K562 (cell line): ENCODE measurements around the gene CPNE8.

Experiments used
- CC2D1A ChIP-seq: fragments of 450-650 bp; IDR thresholded peaks from 2 replicates; pipeline ENCODE4 v1.6.1; 2017; ENCODE audit warnings: mild to moderate bottlenecking
- ETV6 ChIP-seq, 3 experiments: fragments of 150-350 bp in 1 of 3; sonication (generic) in 1 of 3; formaldehyde crosslinking in 1 of 3; IDR thresholded peaks; 2 replicates each; pipeline versions ENCODE4 v1.6.1 to v1.8.0; 2014 to 2022; ENCODE audit warnings: borderline replicate concordance in 2 of 3, low read depth in 2 of 3, antibody characterized with exemption in 1 of 3, low read length in 1 of 3, mild to moderate bottlenecking in 1 of 3, missing genetic modification reagents in 1 of 3
- EZH2 ChIP-seq: IDR thresholded peaks from 2 replicates; pipeline ENCODE4 v1.6.1; 2012; ENCODE audit warnings: low read depth, mild to moderate bottlenecking, inconsistent platforms, low read length, borderline replicate concordance
- HNRNPK ChIP-seq: fragments of 200-400 bp; formaldehyde crosslinking; IDR thresholded peaks from one replicate; pipeline ENCODE4 v1.6.1; 2018; ENCODE audit warnings: mild to moderate bottlenecking, low read depth, low read length; ENCODE audit not compliant: poor library complexity, severe bottlenecking
- POLR2A ChIP-seq: fragments of 450-650 bp; conservative IDR thresholded peaks from 2 replicates; pipeline ENCODE4 v1.6.1; 2016
- SRSF9 ChIP-seq: fragments of 200-400 bp; formaldehyde crosslinking; IDR thresholded peaks from 2 replicates; pipeline ENCODE4 v1.6.1; 2017; ENCODE audit warnings: low read depth, low read length, borderline replicate concordance
- YY1 ChIP-seq, 3 experiments: IDR thresholded peaks; 2 replicates each; pipeline ENCODE4 v1.6.1; 2011; ENCODE audit warnings: low read length in 2 of 3, mild to moderate bottlenecking in 2 of 3, moderate library complexity in 2 of 3, borderline replicate concordance in 1 of 3, control low read depth in 1 of 3, low read depth in 1 of 3; ENCODE audit not compliant: insufficient read depth in 3 of 3, insufficient replicate concordance in 2 of 3, control insufficient read depth in 1 of 3, insufficient read length in 1 of 3; ENCODE audit errors: extremely low read depth in 1 of 3
- ZNF324 ChIP-seq: fragments of 250-450 bp; sonication (Bioruptor Pico); IDR thresholded peaks from 2 replicates; pipeline ENCODE4 v1.4.0; 2020; ENCODE audit warnings: mild to moderate bottlenecking
- ZNF347 ChIP-seq: fragments of 450-650 bp; formaldehyde crosslinking; IDR thresholded peaks from 2 replicates; pipeline ENCODE4 v1.4.0; 2020; ENCODE audit warnings: low read depth, mild to moderate bottlenecking, moderate library complexity
- TF ChIP-seq, protein P1 (sequence below): sonication (generic); formaldehyde crosslinking; IDR thresholded peaks from 2 replicates; pipeline ENCODE4 v1.9.0; 2022; ENCODE audit warnings: mild to moderate bottlenecking, missing genetic modification reagents
- TF ChIP-seq, protein P2 (sequence below), 3 experiments: IDR thresholded peaks in 2 of 3; conservative IDR thresholded peaks in 1 of 3; 2 replicates each; pipeline ENCODE4 v1.5.1; 2011 to 2012; ENCODE audit warnings: low read length in 3 of 3, mild to moderate bottlenecking in 3 of 3, control low read depth in 2 of 3, improper control_type of control experiment in 1 of 3, inconsistent platforms in 1 of 3, low read depth in 1 of 3, mixed read lengths in 1 of 3, moderate library complexity in 1 of 3; ENCODE audit not compliant: insufficient read depth in 2 of 3

DNA sequence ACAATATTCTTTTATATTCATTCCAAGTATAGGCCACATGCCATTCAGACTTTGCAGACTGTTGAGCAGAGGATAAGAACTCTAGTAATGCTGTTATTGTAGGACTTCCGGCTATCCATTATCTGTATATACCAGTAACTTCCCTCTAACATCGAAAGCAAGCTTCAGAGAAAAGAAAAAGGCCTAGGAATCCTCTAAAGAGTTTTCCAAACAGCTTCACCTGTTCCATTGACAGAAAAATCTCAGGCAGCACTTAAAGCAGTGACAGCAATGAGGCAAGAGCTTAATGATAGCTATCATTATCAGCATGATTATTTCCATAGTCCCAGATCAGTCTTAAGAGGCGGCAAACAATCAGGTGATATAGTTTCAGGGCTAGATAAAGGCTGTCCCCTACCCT lies 1.8 kb downstream of the CPNE8 start:
- no peak for TF ChIP-seq ETV6 (IDR thresholded peaks at IDR 0.05; ENCODE audit: borderline replicate concordance in 1 of 2, low read depth in 2 of 2, low read length in 1 of 2)
- TF ChIP-seq ETV6 (CRISPR knock-in tag; IDR thresholded peaks at IDR 0.05; ENCODE audit: borderline replicate concordance): no peak
- TF ChIP-seq ZNF324 (CRISPR knock-in tag): no peak
- TF ChIP-seq, protein P1, sequence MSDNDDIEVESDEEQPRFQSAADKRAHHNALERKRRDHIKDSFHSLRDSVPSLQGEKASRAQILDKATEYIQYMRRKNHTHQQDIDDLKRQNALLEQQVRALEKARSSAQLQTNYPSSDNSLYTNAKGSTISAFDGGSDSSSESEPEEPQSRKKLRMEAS: no peak
- no peak for TF ChIP-seq EZH2
- TF ChIP-seq, protein P2, sequence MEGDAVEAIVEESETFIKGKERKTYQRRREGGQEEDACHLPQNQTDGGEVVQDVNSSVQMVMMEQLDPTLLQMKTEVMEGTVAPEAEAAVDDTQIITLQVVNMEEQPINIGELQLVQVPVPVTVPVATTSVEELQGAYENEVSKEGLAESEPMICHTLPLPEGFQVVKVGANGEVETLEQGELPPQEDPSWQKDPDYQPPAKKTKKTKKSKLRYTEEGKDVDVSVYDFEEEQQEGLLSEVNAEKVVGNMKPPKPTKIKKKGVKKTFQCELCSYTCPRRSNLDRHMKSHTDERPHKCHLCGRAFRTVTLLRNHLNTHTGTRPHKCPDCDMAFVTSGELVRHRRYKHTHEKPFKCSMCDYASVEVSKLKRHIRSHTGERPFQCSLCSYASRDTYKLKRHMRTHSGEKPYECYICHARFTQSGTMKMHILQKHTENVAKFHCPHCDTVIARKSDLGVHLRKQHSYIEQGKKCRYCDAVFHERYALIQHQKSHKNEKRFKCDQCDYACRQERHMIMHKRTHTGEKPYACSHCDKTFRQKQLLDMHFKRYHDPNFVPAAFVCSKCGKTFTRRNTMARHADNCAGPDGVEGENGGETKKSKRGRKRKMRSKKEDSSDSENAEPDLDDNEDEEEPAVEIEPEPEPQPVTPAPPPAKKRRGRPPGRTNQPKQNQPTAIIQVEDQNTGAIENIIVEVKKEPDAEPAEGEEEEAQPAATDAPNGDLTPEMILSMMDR (IDR thresholded peaks at IDR 0.05 in 2 of 3, conservative IDR thresholded peaks at IDR 0.05 in 1 of 3; ENCODE audit: insufficient read depth in 2 of 3, low read depth in 1 of 3, low read length in 3 of 3): no peak
- TF ChIP-seq SRSF9: no peak
- no peak for TF ChIP-seq ZNF347 (CRISPR knock-in tag)
- no peak for TF ChIP-seq YY1 (IDR thresholded peaks at IDR 0.05; ENCODE audit: borderline replicate concordance in 1 of 3, control insufficient read depth in 1 of 3, extremely low read depth in 1 of 3, insufficient read depth in 3 of 3, insufficient read length in 1 of 3, insufficient replicate concordance in 2 of 3, low read depth in 1 of 3, low read length in 2 of 3)
- TF ChIP-seq CC2D1A: no peak
- no peak for TF ChIP-seq POLR2A
- no peak for TF ChIP-seq HNRNPK
